Measurements from ENCODE around the gene RPS16. TPM values are rescaled to one million over a fixed set of nuclear protein-coding genes. Genes with fewer than 3 reads are reported as not detected.
A peak's percentile ranks its signal among the peaks of the same experiment; 100 is the strongest.

The RPS16 gene
- total and polyA plus RNA-seq, 4 donors: 109 to 1,094 (median 218) TPM

GRCh38 chr19:39402346-39403300 lies 33.1 kb downstream of the RPS16 start (continued):
- TF ChIP-seq HNF4A (conservative IDR thresholded peaks at IDR 0.05): peak in 1 of 2 donors; percentile 42
- peak; percentile 54 to 83 for TF ChIP-seq GABPA (IDR thresholded peaks at IDR 0.05 in 1 of 2, conservative IDR thresholded peaks at IDR 0.05 in 1 of 2)
- TF ChIP-seq ATF3 (IDR thresholded peaks at IDR 0.05): no peak
- TF ChIP-seq TAF1 (conservative IDR thresholded peaks at IDR 0.05): no peak
- TF ChIP-seq NR2F2 (IDR thresholded peaks at IDR 0.05): no peak
- no peak for TF ChIP-seq SP1 (IDR thresholded peaks at IDR 0.05)

GRCh38 chr19:39401549-39402345 lies 34.0 kb downstream of the RPS16 start:
- peak overlapping the region; percentile 23 to 57 for H3K9ac ChIP-seq (ENCODE audit: low read depth in 1 of 2, low read length in 2 of 2)
- peak; percentile 62 for DNase-seq (ENCODE audit: low spot score)
- 17% methylated on average over 25 of the region's 25 CpGs for WGBS
- no peaks in the 10 kb centered on the region for H3K27me3 ChIP-seq (ENCODE audit: control insufficient read depth in 4 of 4, insufficient read depth in 4 of 4, low read length in 3 of 4)
- TF ChIP-seq HNF4A (conservative IDR thresholded peaks at IDR 0.05) (peak; percentile 73 to 92), TAF1 (conservative IDR thresholded peaks at IDR 0.05) (peak; percentile 95), ATF3 (IDR thresholded peaks at IDR 0.05) (no peak), ZBTB33 (IDR thresholded peaks at IDR 0.05) (peak; percentile 84), NR2F2 (IDR thresholded peaks at IDR 0.05) (no peak), REST (IDR thresholded peaks at IDR 0.05) (peak; percentile 94), MAX (IDR thresholded peaks at IDR 0.05) (peak; percentile 96), FOXA2 (IDR thresholded peaks at IDR 0.05) (peak; percentile 14), FOXA1 (IDR thresholded peaks at IDR 0.05) (no peak), HNF4G (IDR thresholded peaks at IDR 0.05) (peak; percentile 67), GABPA (IDR thresholded peaks at IDR 0.05 in 1 of 2, conservative IDR thresholded peaks at IDR 0.05 in 1 of 2) (peak in 1 of 2 donors; percentile 61), RAD21 (IDR thresholded peaks at IDR 0.05) (peak in 1 of 2 donors; percentile 43), RXRA (IDR thresholded peaks at IDR 0.05) (peak; percentile 37 to 84), SP1 (IDR thresholded peaks at IDR 0.05) (peak; percentile 84), JUND (IDR thresholded peaks at IDR 0.05) (peak; percentile 64 to 92), CTCF (IDR thresholded peaks at IDR 0.05; ENCODE audit: low read depth, low read length, missing input control) (no peak), YY1 (IDR thresholded peaks at IDR 0.05) (peak; percentile 84), EGR1 (IDR thresholded peaks at IDR 0.05; ENCODE audit: low read depth in 2 of 2) (peak; percentile 23 to 94)
- no peaks in the 10 kb centered on the region for H3K9me3 ChIP-seq (ENCODE audit: control insufficient read depth in 4 of 4, low read length in 3 of 4)
- H3K36me3 ChIP-seq (ENCODE audit: control insufficient read depth in 4 of 4, insufficient read depth in 3 of 4, low read depth in 1 of 4, low read length in 3 of 4): no peaks in the 10 kb centered on the region
- H3K27ac ChIP-seq (ENCODE audit: low read depth in 1 of 2, low read length in 2 of 2): peak overlapping the region; percentile 96 to 98
- peaks cover 24 to 47% (median 33%) of the 10 kb centered on the region in 4 donors for H3K4me1 ChIP-seq (ENCODE audit: control insufficient read depth in 4 of 4, insufficient read depth in 4 of 4, low read length in 3 of 4)
- H3K4me3 ChIP-seq (ENCODE audit: low read depth in 1 of 3, low read length in 3 of 3): peak overlapping the region in 2 of 3 donors; percentile 10 to 51

All from liver (tissue), 9 donors.